Stimulated activated CD8-positive, alpha-beta memory T cell treated with anti-CD3 and anti-CD28 coated beads, Interleukin-4, amount 100 ng/mL, for 4 hours (primary cell): Measurements from ENCODE around the gene FANCI.
A peak's percentile ranks its signal among the peaks of the same experiment; 100 is the strongest.

ENCODE experiments used
- DNase-seq, 2 donors: peaks; one replicate each; pipeline ENCODE4 v3.0.0-alpha.2; 2020; ENCODE audit warnings: low read depth in 2 of 2, low spot score in 1 of 2

FANCI gene

DNA sequence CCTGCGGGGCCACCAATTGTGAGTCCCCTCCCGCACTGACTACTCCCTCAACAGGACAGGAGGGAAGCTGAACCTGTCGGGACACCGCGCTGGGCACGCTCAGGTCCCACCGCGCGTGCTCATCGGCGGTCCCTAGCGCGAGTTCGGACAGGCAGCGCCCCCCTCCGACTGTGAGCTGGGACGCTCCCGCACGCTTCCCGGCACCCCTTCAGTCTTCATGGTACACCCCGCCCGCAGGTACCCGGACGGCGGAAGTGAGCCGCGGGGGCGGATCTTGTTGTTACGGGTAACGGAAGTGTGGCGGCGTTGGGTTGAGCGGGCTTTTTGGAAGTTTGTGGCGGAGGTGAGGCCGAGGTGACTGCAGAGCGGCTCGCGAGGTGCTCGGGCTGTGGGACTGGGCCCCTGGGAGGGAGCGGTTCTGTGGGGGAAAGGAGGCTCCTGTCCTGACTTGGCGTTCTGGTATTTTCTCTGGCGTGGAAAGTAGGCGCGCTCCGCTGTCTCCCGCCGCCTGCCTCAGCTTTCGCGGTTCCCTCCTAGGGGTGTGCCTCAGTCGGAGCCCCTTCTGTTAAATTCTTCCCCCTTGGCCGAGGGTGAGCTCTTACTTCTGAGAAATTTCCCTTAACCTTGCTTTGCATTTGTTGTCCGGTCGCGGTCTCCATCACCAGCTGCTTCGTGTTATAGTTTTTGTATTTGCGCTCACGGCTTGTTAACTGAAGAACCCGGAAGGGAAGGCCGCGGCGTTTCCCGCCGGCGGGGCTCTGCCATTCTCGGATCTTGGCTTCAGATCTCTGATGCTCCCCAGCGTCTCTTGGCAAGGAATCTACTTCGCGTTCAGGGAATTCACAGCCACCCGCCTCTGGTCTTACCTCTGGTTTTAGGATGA is at the start of gene FANCI:
Gene FANCI, plus strand, starts transcription at position 289 of the 883 bp plus-strand sequence. CDS start 3,669 bp downstream, outside the sequence.
- peak; percentile 91 to 97 for DNase-seq

DNA sequence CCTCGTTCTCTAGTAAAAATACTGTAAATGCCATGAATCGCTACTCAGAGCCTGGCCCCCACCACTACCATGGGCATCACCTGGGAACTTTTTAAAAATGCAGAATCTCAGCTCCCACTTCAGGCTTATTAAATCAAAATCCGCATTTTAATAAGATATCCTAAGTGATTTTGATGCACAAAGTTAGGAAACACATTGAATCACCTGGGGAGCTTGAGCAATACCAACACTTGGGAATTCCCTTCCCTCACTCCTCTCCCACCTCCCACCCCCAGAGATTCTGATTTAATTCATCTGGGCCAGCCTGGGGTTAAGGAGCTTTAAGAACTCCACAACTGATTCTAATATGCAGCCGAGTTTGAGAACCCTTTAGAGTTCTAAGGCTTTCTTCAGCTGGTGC is 49.2 kb upstream of the FANCI start:
- no peak for DNase-seq

DNA sequence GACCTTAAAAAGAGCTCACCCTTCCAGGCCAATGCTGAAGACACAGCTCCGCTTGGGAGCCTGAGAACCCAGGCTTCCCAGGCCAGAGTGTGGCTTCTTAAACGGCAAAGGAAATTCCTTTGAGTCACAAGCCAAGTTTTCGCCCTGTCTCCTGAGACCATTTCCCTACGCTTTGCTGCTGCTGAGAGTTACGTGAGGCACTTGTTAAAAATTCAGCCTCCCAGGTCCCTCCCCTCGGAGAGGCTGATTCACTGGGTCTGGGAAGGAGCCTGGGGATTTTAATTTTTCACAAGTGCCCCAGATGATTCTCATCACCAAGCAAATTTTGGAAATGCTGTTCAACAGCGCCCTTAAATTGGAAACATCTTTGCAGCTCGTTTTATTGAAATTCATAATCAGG is 47.9 kb upstream of the FANCI start:
- no peak for DNase-seq

DNA sequence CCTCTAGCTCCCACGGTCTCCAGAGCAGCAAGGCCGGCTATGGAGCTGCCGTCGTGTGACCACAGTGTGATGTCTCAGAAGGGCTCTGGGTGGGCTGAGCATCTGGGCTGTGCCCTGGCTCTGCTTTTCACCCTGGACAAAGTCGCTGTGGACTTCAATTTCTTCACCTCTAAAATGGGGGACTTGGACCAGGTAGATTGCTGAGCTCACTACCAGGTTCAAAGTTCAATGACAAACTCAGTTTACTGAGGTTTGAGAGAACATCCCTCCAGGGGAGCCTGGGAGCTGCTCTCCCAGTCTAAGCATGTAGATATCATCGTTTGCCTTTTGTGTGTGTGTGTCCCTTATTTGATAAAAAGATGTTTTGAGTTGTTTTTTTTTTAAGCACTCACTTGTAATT is 47.5 kb upstream of the FANCI start:
- no peak for DNase-seq

DNA sequence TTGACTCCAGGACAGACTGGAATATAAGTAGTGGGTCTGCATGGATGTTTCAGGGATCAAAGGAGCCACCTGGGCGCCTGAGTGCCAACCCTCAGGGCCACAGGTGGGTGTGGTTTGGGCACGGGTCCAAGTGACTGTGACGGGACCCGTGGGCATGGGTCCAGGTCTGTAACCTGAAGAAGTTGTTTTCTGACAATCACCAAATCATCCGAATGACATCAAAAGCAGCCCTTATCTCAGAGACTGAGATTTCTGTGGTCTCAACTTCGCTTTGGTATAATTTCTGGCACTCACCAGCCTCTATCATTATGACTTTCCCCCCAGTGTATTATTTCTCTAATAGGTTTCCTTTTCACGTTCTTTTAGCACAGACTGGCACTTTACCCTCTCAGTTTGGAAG is 46.8 kb upstream of the FANCI start:
- no peak for DNase-seq

DNA sequence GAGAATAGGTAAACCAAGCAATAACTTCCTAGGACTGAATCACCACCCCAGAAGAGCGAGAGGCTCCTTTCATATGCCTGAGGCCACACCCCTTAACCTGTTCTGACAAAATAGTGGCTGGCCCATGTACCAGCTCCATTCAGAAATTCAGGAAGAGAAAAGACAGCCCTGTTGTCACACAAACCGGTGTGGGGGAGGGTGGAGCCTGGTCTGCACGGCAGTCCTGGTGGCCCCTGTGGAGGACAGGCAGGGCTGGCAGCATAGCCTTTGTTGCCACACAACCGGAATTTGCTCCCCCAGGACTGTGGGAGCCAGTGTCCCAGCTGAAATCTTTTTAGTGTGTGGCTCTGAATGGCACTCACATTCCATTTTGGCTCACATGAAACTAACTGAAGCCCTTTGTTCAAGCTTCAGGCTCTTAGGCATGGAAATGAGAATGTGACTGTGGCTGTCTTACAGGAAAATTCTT is 46.2 kb upstream of the FANCI start:
- DNase-seq, result no peak

DNA sequence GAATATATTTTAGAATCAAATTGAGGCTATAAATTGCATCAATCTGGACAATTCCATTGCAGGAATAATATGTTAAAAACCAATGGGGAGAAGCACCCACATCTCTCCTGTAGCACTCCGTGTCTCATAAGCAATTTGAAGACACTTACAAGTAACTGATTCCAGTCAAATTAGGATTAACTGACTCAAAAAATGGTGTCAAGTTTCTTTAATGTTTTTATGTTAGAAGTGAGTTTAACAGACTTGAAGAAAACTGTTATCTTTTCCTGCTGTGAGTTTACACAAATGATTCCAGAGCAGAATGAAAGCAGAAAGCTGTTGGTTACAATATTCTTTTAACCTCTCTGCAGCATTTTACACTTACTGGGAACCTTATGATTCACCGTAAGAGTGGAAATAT is 45.6 kb upstream of the FANCI start:
- DNase-seq, result no peak

DNA sequence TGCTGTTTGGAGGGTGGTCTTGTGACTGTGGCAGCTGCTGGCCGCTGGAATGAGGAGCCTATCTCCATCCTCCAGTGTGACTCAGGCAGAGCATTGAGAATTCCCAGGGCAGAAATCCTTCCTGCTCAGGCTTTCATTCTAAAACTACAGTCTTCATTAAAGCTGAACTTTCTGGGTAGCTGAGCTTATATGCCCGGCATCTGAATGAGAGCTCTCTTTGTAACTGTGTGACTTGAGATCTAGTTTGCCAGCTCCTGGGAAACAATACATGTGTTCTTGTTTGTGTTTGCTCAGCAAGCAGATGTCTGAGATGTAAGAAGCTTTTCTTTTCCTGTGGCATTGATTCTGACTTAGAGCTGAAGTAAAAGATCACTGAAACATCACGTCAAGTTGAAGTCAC is 44.8 kb upstream of the FANCI start:
- no peak for DNase-seq

DNA sequence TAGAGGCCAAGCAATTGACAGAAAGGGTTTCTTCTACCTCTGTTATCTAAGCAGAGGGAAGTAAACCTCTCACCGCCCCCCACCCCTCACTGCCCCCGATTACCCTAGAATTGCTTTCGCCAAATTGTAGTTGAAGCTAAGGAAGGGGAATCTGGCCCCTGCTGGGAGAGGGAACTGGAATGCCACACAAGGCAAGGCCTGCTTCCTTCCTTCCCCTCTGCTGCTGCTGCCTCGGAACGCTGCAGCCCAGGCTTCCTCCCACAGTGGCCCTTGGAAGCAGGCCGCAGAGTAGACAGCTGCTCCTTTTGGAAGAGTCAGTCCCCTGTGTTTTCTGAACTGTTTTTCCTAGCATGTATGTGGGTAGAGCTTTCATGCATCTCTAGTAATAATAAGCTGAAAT is 44.0 kb upstream of the FANCI start:
- DNase-seq, result no peak

DNA sequence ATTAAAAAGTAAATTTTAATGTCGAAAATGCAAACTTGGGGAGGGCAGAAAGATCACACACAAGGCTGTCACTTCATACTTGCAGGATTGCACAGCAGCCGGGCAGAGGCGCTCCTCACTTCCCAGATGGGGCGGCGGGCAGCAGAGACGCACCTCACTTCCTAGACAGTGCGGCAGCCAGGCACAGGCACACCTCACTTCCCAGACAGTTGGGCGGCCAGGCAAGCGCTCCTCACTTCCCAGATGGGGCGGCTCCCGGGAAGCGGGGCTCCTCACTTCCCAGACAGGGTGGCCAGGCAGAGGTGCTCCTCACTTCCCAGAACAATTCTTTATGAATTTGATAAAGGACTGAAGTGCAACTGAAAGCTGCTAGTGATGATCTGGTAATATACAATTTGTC is 43.6 kb upstream of the FANCI start:
- no peak for DNase-seq

DNA sequence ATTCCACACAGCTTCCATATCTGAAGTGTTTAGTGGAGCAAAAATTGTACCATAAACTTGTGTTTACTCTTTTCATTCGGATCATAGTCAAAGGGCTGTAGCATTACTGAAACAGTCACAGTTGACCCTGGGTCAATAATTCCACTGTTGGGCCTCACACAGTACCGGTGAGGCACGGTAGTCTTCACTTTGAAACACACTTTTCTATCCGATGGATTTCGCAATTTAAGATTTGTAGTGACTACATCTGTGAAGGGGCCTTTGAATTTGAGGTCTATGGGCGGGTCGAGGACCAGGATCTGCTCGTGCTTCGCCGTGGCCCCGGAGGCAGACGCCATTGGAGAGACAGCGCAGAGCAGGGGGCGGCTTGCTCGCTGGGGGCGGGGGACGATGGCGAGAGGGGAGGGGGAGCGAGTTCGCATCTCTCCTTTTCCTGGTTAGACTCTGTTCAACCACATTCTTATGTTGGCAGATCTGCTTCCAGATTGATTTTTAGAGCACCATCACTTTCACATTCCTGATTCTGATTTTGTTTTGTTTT is 42.2 kb upstream of the FANCI start:
- no peak for DNase-seq

DNA sequence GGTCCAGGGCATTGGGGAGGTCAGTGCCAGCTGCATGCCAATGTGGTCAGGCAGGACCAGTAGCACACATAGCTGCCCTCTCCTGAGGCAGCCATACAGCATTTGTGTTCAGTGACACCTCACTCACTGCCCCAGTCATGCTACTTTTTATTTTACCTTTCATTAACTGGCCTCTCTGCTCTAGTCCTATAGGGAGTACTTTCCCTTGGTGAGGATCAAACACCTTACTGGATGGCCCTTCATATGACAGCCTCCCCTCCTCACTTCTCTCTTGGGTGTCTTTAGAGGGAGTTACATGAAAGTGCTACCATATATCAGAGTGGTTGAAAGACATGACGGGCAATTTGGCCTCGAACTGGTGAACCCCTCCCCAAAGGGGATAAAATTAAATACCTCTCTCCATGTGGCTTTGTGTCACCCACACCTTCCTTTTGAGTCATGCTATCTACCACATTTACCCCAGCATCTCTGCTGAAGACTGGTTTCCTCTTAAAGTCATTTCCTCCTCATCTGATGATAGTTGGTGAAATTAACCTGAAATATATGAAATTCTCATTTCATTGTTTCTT is 40.0 kb upstream of the FANCI start:
- DNase-seq, result no peak

DNA sequence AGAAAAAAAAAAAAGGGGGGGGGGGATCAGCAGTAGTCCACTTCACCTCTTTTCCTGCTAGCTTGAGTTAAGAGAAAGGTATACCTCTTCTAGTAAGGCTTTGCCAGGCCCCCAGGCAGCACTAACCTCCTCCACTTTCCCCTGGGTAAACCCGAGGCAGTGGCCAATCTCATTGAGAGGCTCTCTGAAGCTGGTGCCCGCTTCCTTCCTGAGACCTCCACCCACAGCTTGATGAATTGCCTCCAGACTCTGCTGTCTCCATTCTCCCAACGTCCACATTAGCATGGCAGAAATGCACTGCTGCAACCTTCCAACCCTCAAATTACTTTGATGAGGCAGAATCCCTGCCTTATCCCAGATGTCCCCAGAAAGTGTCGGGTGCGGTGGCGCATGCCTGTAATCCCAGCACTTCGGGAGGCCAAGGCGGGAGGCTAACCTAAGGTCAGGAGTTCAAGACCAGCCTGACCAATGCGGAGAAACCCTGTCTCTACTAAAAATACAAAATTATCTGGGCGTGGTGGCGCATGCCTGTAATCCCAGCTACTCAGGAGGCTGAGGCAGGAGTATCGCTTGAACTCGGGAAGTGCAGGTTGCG is 37.7 kb upstream of the FANCI start:
- DNase-seq, result no peak

DNA sequence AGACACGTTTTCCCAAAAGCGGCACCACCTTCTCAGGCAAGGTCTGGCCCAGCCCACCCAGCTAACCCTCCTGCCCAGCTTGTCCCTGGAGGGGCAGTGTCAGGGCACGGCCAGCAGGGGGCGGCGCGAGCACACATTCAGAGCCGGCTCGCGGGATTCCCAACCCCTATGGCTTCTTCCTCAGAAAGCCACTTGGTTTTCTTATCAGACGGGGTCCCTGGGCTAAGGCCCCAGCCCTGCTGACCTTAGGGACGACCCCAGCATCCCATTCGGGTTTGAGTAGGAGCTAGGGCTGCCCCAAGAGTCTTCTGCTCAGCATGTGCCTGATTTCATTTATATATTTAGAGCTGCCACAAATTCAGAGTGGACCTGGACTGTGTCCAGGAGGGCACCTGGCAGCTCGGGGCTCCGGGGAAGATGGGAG is 36.9 kb upstream of the FANCI start:
- peak; percentile 46 to 51 for DNase-seq

DNA sequence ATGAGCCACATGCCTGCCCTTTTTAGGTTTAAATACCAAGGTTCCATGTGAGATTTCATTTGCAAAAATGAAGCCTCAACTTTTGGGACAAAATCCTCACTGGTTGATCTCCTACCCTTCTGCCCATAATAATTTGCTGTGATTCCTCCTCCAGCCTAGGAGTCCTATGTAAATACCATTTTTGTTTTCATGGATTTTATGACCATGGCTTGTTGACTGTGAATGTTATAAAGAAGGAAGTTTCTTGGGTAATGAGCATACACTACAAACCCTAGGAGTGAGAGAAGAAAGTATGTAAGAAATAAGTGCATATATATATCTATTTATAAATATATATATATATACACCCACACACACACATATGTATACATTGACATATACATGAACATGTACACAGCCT is 35.5 kb upstream of the FANCI start:
- DNase-seq, result no peak

DNA sequence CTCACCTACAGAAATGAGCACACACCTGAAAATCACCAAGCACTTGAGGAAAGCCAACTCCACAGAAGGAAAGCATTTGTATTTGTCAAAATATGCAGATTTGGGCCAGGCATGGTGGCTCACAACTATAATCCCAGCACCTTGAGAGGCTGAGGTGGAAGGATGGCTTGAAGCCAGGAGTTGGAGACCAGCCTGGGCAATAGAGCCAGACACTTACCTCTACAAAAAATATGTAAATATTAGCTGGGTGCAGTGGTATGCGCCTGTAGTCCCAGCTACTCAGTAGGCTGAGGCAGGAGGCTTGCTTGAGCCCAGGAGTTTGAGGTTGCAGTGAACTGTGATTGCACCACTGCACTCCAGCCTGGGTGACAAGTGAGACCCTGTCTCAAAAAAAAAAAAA is 34.7 kb upstream of the FANCI start:
- no peak for DNase-seq

DNA sequence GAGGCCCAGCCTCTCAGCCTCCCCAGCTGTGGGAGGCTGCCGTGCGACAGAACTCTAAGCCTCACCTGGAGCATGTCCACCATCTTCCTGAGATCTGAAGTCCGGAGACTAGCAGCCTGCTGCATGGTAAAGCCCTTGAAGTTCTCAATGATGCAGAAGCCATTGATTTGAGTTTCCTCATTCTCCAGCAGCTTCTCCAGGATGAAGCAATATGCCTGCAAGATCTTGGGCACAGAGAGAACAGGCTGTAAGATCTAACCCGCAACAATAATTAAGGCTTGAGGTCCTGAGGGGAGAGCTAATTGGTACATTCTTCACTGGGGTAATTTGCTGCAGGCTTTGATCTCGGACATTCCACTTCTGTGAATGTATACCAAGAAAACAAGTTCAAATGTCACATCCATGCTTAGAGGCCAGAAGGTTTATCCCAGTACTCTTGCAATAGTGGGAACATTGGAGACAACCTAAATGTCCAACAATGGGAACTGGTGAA is 32.1 kb upstream of the FANCI start:
- DNase-seq, result no peak

DNA sequence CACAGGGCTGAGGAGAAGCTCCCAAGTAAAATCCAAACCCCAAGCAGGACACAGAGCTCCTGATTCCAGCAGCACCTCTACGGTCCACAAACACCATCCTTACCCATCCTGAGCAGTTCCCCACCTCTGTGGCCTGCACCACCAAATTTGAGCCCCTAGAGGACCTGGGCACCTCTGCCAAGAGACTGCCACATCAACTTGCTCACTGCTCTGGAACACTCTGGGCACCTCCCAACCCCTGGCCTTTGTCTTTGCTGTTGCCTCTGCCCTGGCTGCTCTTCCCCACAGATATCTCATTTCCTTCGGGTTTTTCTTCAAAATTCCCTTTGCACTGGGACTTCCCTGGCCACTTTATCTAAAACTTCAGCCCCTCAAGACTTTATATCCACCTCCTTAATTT is 28.2 kb upstream of the FANCI start:
- no peak for DNase-seq

DNA sequence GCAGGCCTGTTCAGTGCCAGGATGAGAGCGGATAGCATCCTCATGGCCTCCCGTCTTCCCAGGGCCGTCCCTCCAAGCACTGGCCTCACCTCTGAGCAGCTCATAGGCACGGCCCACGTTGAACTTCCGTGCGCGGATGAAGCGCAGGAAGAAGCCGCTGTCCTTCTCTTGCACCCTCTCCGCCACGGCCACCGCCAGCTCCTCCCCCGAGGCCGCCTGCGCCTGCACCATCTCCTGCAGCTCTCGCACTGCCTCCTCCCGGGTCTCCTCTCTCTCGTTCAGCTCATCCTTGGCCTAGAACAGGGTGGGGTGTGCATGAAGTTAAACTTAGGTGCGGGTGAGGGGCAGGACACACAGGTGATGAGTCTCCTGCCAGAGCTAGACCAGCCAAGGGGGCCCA is 26.7 kb upstream of the FANCI start:
- no peak for DNase-seq

DNA sequence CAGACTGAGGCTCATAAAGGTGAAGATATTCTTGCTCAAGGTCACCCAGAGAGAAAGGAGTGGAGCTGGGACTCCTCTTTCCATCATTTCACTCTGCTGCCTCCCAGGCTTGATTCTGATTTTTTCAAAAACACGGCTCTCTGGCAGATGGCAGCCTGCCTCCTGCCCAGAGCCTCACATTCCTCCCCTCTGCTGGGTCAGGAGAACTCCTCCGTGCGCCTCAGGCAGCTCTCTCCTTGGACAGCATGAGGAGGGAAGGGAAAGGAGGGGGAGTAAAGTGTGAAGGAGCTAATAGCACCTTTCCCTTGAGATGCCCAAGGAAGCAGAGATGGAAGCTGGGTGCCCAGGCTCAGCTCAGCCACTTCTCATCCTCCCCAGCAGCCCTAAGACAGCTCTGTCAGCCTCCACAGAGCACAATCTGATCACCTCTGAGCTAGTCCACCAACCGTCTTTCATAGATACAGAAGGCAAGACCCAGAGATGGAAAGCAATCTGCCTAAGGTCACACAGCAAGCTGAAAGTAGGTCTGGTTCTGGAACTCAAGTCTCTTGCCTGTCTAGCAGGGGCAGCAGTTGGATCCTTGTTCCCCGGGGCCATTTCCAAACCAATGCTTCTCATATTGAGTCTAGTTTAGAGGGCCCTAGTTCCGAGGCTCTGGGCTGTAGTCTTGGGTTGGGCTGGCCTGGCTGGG is 25.9 kb upstream of the FANCI start:
- DNase-seq, result no peak

DNA sequence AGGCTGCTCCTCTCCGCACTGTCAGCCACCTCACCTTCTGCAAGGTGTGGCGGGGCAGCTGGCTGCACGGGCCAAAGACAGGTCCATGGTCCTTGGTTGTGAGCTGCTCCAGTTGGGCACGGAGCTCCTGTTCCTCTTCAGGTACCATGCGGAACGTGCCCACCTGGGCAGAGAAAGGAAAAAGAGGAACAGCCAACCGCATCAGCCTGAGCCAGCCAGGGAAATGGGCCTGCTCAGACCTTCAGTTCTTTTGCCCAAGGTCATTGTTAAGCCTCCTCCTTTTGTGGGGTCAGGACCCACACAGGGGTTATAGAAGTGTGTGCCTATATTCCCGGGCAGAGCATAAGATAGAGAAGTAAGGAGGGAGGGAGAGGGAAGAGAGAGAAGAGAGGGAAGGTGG is 25.2 kb upstream of the FANCI start:
- DNase-seq, result no peak
